Cerebellar cortex (tissue), 1 donor: Measurements from ENCODE around the gene SYK.

Experiments
- DNase-seq: peaks from one replicate; pipeline ENCODE4 v3.0.0-alpha.2; 2015; ENCODE audit warnings: low spot score

The SYK gene

DNA sequence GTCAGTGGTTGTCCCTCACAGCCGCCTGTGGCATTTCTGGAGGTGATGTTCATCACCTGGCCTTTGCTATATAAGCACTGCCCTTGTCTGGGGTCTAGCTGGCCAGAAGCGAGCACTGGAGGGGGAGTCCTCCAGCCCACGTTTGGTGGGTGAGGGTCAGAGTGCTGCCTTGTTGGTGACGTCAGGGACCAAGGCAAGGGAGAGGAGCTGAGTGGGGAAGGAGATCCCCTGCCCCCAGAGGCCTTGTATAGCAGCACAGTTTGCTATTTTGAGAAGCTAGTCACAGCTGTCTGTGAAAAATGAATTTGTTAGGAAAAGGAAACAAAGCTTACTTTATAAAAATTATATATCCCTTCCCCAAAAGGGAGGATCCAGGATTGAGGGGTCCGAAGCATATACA is 49.8 kb downstream of the SYK start:
- no peak for DNase-seq

- DNase-seq: no peak
Measured at GRCh38 chr9:90853945-90854344, 52.3 kb downstream of the SYK start.

- no peak for DNase-seq
Measured at GRCh38 chr9:90854637-90855175, 53.1 kb downstream of the SYK start.

DNA sequence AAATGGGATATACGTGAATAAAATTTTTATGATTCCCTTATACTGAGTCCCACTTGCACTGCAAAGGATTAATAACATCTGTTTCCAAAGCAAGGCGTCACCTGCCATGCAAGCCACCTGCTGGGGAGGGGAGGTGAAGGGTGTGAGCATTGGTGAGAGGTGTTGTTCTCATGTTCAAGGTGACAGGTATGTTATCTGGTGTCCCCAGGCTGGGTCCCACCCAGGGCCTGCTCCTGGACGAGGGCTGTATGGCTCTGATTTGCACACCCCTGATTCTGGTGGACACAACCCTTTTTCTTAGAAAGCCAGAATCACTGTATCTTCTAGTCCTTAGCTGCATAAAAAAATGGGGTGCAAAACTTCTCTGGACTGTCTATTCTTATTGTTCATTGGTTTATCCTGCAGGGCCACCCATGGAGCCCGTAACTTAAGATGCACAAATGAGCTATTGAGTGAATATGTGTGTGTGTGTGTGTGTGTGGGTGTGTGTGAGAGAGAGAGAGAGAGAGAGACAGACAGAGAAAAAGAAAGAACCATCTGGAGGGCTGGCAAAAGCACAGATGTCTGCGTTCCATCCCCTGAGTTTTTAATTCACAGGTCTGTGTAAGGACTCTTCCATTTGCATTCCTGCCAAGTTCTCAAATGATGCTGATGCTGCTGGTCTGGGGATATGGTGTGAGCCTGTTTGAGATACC is 53.7 kb downstream of the SYK start:
- peak; percentile 62 for DNase-seq

GRCh38 chr9:90857091-90857490 is 55.5 kb downstream of the SYK start:
- DNase-seq: no peak

- DNase-seq: no peak
Measured at GRCh38 chr9:90857855-90858254, 56.2 kb downstream of the SYK start.

- DNase-seq: peak; percentile 40
Measured at GRCh38 chr9:90858457-90858901, 56.9 kb downstream of the SYK start.

DNA sequence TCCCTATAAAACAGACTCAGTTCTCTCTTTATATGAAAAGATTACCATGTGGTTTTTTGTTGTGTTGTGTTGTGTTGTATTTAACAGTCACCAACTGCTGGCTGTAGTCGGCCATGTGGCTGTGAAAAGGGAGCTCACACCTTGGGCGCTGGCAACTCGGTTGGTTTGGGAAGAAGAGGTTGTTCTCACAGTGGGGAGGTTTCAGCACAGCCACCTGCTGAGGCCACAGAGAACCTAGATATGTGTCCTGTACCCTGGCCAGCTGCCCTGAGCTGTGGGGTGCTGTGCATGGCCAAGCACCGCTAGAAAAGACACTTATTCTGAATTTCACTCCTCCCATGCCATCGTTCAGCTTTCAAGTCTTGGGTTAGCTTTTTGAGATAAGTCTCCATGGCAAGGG is 58.8 kb downstream of the SYK start:
- DNase-seq: no peak

DNA sequence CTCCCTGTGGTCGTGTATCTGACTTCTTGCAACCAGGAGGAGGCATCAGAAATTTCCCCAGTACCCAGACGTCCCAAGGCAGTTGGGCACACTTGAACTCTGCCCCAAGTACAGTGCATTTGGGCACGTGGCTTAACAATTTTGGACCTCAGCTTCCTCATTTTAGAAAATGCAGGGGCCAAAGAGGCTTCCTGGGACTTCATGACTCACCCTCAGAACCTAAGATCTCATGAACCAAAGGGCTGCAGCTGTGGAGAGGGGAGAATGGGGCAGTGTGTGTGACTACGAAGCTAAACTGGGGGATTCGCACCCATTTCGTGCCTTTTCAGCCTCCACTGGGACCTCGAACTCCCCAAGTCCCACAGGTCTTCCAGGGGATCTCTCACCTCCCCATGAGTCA is 59.2 kb downstream of the SYK start:
- no peak for DNase-seq

- no peak for DNase-seq
Measured at GRCh38 chr9:90861380-90861779, 59.8 kb downstream of the SYK start.

DNA sequence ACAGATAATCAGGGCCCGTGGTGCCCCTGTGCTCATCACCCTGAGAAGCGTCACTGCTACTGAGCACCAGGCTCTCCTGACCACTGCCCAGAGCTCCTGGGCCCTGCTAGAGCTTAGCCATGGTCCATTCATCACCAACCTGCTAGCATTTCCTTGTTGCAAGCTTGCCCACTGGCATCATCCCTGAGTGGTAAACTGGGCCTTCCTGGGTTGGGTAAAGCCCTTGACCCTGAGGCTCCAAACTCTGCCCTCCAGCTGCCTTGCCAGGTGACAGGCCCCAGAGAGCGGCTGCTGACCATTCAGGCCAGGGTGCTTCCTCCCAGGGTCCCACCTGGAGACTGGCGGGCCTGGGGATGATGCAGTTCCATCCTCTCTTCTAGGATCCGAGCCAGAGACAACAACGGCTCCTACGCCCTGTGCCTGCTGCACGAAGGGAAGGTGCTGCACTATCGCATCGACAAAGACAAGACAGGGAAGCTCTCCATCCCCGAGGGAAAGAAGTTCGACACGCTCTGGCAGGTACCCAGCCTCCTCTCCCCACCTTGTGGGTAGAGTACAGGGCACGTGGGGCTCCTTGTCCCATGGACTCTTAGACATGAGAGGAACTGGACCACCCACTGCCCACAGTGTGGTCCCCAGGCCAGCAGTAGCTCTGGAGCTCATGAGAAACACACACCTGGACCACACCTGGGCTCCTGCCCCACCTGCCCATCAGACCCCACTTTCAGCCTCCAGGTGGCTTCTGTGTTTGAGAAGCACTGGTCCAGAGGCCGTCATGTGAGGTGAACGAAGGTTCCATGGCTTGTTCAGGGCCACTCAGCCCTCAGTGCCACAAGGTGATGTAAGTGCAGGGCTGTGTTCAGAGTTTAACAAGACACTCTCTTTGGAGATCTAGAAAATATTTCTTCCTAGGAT is 60.5 kb downstream of the SYK start:
- DNase-seq: no peak

DNA sequence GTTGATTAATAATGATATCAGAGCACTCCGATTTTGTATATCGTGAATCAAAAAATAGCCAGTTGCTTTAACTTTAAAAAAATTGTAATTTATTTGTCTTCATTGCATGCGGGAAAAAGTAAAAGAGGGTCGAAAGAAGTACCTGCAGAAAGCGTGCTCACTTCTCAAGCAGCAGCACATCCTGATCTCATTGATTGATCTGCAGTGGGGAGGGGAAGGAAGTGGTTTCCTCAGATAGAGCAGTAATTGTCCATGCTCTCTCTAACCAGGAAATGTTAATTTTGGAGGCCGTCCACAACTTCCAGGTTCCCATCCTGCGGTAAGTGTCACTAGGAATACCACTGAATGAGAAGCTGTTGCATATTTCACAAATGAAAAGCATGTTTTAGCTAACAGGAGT is 63.2 kb downstream of the SYK start:
- DNase-seq: no peak

- no peak for DNase-seq
Measured at GRCh38 chr9:90867101-90867500, 65.5 kb downstream of the SYK start.

DNA sequence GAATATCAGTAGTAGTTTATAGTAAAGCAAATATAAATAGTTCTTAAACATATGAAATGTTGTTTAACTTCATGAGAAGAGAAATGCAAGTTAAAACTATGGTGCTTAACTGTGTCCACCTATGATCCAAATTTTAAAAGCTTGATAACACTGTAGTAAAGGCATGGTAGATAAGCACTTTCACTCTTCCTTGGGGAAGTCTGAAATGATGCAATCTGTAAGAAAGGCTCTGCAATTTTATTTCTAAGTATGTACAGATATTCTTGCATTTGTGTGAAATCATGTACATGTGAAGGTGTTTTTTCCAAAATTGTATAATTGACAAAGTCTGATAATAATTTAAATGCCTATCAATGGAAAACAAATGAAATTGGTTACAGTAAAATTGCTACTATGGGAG is 66.9 kb downstream of the SYK start:
- DNase-seq: no peak

- DNase-seq: no peak
Measured at GRCh38 chr9:90869361-90869760, 67.7 kb downstream of the SYK start.

DNA sequence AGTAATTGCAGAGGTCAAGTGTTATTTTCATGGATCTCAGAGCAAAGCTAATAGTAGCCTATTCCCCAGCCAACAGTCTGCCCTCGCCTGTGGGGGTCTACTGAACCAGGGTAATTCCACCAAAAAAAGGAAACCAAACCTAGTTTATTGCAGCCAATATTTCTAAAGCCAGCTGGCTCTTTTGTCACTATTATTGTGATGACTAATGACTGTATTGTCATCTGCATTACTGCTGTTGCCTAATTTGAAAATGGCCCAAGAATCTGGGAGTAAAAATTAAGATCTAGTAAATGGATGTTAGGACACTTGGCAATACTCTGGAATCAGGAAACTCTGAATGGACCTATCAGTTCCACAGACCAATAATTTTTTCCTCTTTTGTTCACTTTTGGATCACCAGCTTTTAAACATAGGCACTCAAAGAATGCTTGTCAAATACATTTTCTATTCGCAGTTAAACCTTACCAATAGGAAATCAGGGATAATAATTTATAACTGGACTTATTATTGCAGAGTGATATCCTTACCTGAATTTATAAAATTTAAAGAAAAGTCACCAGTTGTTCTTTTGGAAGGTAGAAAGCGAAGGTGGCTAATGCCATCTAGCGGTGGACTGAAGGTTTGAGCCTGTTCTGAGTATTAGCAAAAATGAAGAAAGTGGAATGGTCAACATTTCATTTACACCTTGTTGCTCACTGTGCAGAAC is 69.2 kb downstream of the SYK start:
- peak; percentile 69 for DNase-seq

DNA sequence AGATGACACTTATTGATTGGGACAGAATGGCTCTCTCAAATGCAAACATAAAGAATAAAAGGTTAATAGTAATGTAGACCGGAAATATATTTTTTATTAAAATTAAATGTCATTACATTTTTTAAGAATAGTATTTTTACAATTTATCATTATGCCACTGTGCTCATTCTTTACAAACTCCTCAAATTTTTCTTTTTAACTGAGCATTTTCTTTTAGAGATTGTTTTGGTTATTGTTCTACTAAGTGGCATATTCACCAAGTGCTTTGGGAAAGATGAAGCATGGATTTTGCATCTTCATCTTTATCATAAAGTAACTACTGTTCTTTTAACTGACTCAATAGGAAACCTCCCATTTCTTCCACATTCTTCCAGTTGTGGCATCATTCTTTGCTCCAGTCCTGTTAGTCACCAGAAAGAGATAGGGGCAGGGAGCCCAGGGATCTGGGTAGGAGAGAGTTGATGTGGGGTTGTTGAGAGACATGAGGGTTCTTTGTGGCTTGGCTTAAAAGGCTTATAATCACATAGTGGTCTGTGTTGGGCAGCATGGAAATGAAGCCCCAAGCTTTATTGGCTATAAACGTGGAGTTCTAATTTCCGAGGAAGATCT is 69.8 kb downstream of the SYK start:
- DNase-seq: peak; percentile 12

- DNase-seq: no peak
Measured at GRCh38 chr9:90872835-90873294, 71.2 kb downstream of the SYK start.

- no peak for DNase-seq
Measured at GRCh38 chr9:90873422-90873821, 71.8 kb downstream of the SYK start.

GRCh38 chr9:90874194-90874593 is 72.6 kb downstream of the SYK start:
- DNase-seq: no peak

GRCh38 chr9:90878562-90878961 is 76.9 kb downstream of the SYK start:
- no peak for DNase-seq

DNA sequence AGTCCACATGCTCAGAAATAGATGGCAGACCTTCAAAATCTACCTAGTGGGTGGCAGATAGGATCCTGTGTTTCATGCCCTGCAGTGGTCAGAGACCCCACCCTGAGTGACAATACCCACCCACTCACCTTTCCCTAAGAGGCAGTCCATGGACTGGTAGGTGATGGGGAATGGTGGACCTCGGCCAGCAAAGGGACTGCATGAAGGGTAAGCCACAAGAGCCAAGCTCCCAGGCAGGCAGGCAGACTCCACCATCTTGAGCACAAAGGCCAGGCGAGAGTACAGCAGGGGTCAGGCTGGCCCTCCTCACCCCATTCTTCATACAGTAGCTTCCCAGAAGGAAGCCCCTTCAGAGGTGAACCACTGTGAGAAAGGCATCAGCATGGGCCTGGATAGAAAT is 78.4 kb downstream of the SYK start:
- no peak for DNase-seq
